Neuronal stem cell (in vitro differentiated cells): ENCODE measurements around the gene RANGRF.
A peak's percentile ranks its signal among the peaks of the same experiment; 100 is the strongest.

Source experiments
- DNase-seq: peaks from one replicate; pipeline ENCODE4 v3.0.0-alpha.2; 2013; ENCODE audit warnings: low spot score
- H2AFZ ChIP-seq: one replicate; pipeline ENCODE4 v1.6.1; 2013; ENCODE audit warnings: mild to moderate bottlenecking, low read length, inconsistent platforms
- H2AK5ac ChIP-seq: 2 replicates; pipeline ENCODE4 v1.6.1; 2013; ENCODE audit warnings: low read depth, mild to moderate bottlenecking, inconsistent platforms, low read length, moderate library complexity, mixed read lengths
- H2BK120ac ChIP-seq: 2 replicates; pipeline ENCODE4 v1.6.1; 2013; ENCODE audit warnings: low read depth, mild to moderate bottlenecking, inconsistent platforms, low read length, moderate library complexity, mixed read lengths
- H2BK12ac ChIP-seq: one replicate; pipeline ENCODE4 v1.6.1; 2013; ENCODE audit warnings: low read length, inconsistent platforms
- H2BK15ac ChIP-seq: 2 replicates; pipeline ENCODE4 v1.6.1; 2013; ENCODE audit warnings: mild to moderate bottlenecking, low read length, inconsistent platforms, mixed read lengths
- H2BK5ac ChIP-seq: one replicate; pipeline ENCODE4 v1.6.1; 2013; ENCODE audit warnings: inconsistent platforms, mild to moderate bottlenecking, low read length, moderate library complexity
- H3K14ac ChIP-seq: one replicate; pipeline ENCODE4 v1.6.1; 2013; ENCODE audit warnings: low read length, inconsistent platforms
- H3K18ac ChIP-seq: 2 replicates; pipeline ENCODE4 v1.6.1; 2013; ENCODE audit warnings: low read length, inconsistent platforms
- H3K23ac ChIP-seq: 2 replicates; pipeline ENCODE4 v1.6.1; 2013; ENCODE audit warnings: low read depth, mild to moderate bottlenecking, mixed read lengths, low read length, inconsistent platforms; ENCODE audit not compliant: poor library complexity
- H3K27ac ChIP-seq: replicated peaks from 3 replicates; pipeline ENCODE4 v1.5.1; 2013; ENCODE audit warnings: low read length, inconsistent platforms
- H3K27me3 ChIP-seq, 3 experiments: 2 replicates each; pipeline ENCODE4 v1.6.1; 2013; ENCODE audit warnings: low read length in 3 of 3, mild to moderate bottlenecking in 2 of 3, inconsistent platforms in 1 of 3, low read depth in 1 of 3, mixed read lengths in 1 of 3, moderate library complexity in 1 of 3; ENCODE audit not compliant: control insufficient read depth in 3 of 3, insufficient read depth in 3 of 3
- H3K36me3 ChIP-seq, 2 donors: replicated peaks in 1 of 2; 2 replicates each; pipeline ENCODE4 v1.6.1; 2013; ENCODE audit warnings: low read length in 2 of 2; ENCODE audit not compliant: control insufficient read depth in 2 of 2, insufficient read depth in 2 of 2
- H3K4ac ChIP-seq: 2 replicates; pipeline ENCODE4 v1.6.1; 2013; ENCODE audit warnings: inconsistent platforms, mild to moderate bottlenecking, low read length, moderate library complexity
- H3K4me1 ChIP-seq, 2 donors: 1 replicate in 1 of 2; 2 replicates in 1 of 2; pipeline ENCODE4 v1.6.1; 2013; ENCODE audit warnings: low read length in 2 of 2, low read depth in 1 of 2; ENCODE audit not compliant: control insufficient read depth in 2 of 2, insufficient read depth in 1 of 2
- H3K4me2 ChIP-seq: one replicate; pipeline ENCODE4 v1.6.1; 2013; ENCODE audit warnings: mild to moderate bottlenecking, low read length, inconsistent platforms; ENCODE audit not compliant: insufficient read depth, poor library complexity, severe bottlenecking
- H3K4me3 ChIP-seq, 2 donors: 2 replicates each; pipeline ENCODE4 v1.5.1; 2013; ENCODE audit warnings: low read length in 2 of 2, mild to moderate bottlenecking in 2 of 2, inconsistent platforms in 1 of 2, moderate library complexity in 1 of 2
- H3K79me1 ChIP-seq: one replicate; pipeline ENCODE4 v1.6.1; 2013; ENCODE audit warnings: low read depth, mild to moderate bottlenecking, inconsistent platforms, low read length, moderate library complexity
- H3K9ac ChIP-seq: one replicate; pipeline ENCODE4 v1.6.1; 2013; ENCODE audit warnings: mild to moderate bottlenecking, low read depth, low read length, inconsistent platforms; ENCODE audit not compliant: poor library complexity
- H3K9me3 ChIP-seq, 2 donors: replicated peaks in 1 of 2; 2 replicates each; pipeline versions ENCODE3 to v1.6.1; 2013; ENCODE audit warnings: low read length in 2 of 2, mild to moderate bottlenecking in 2 of 2, inconsistent platforms in 1 of 2, low read depth in 1 of 2, mixed read lengths in 1 of 2, moderate library complexity in 1 of 2; ENCODE audit not compliant: control insufficient read depth in 2 of 2, insufficient read depth in 1 of 2
- H4K8ac ChIP-seq: one replicate; pipeline ENCODE4 v1.6.1; 2013; ENCODE audit warnings: low read depth, mild to moderate bottlenecking, inconsistent platforms, low read length, moderate library complexity
- H4K91ac ChIP-seq: one replicate; pipeline ENCODE4 v1.6.1; 2013; ENCODE audit warnings: low read length, low read depth, mild to moderate bottlenecking, inconsistent platforms; ENCODE audit not compliant: poor library complexity
- WGBS, 2 donors: extraction: QIAGEN DNeasy Blood & Tissue Kit; methylation state at CpG; one replicate each; pipeline ENCODE4 v1.1.7; 2013; ENCODE audit warnings: missing lambda C conversion rate in 2 of 2, mixed read lengths in 1 of 2; ENCODE audit not compliant: insufficient read length in 2 of 2, insufficient replicate concordance in 1 of 2; ENCODE audit errors: extremely low coverage in 2 of 2; 5-methylcytosine and 5-hydroxymethylcytosine counted together

The RANGRF gene

GRCh38 chr17:8292639-8293395 is 4.3 kb downstream of the RANGRF start:
- DNase-seq, result no peak

GRCh38 chr17:8294361-8294760 is 5.9 kb downstream of the RANGRF start:
- DNase-seq, result no peak
- Histone ChIP-seq H2BK12ac (no peak overlapping the region), H2BK120ac (no peak overlapping the region), H3K36me3 (peaks cover 1 to 4% of the 10 kb centered on the region in 2 donors), H3K4me1 (peaks cover 6 to 8% of the 10 kb centered on the region in 2 donors), H3K4me2 (no peak overlapping the region), H3K23ac (no peak overlapping the region), H3K27me3 (no peaks in the 10 kb centered on the region), H3K27ac (no peak overlapping the region), H2BK15ac (no peak overlapping the region), H3K18ac (no peak overlapping the region), H3K4ac (no peak overlapping the region), H2BK5ac (no peak overlapping the region), H3K4me3 (peak overlapping the region in 1 of 2 donors; percentile 68), H3K9me3 (no peaks in the 10 kb centered on the region), H4K91ac (no peak overlapping the region), H3K14ac (no peak overlapping the region), H3K79me1 (no peaks in the 10 kb centered on the region), H2AFZ (peak overlapping the region; percentile 97), H4K8ac (no peak overlapping the region), H2AK5ac (peak overlapping the region; percentile 68), H3K9ac (no peak overlapping the region)
- WGBS, 2 donors, result no CpG with 5 or more reads among the region's 9 CpGs

More at GRCh38 chr17:8292639-8293395, 4.3 kb downstream of the RANGRF start:
- Histone ChIP-seq H2BK5ac (no peak overlapping the region), H3K27ac (no peak overlapping the region), H2BK15ac (no peak overlapping the region), H3K9ac (no peak overlapping the region), H2AFZ (no peak overlapping the region), H3K14ac (no peak overlapping the region), H3K4me1 (peaks cover 11 to 15% of the 10 kb centered on the region in 2 donors), H3K18ac (no peak overlapping the region), H3K79me1 (peaks cover 4% of the 10 kb centered on the region), H4K91ac (no peak overlapping the region), H2AK5ac (no peak overlapping the region), H3K4ac (no peak overlapping the region), H3K9me3 (no peaks in the 10 kb centered on the region), H3K27me3 (no peaks in the 10 kb centered on the region), H3K4me2 (no peak overlapping the region), H4K8ac (no peak overlapping the region), H3K4me3 (no peak overlapping the region), H2BK12ac (no peak overlapping the region), H3K23ac (no peak overlapping the region), H3K36me3 (peaks cover 1 to 4% of the 10 kb centered on the region in 2 donors), H2BK120ac (no peak overlapping the region)
- no CpG with 5 or more reads among the region's 5 CpGs for WGBS, 2 donors

- no peak for DNase-seq
- H3K27ac ChIP-seq, result peak overlapping the region; percentile 53
Observed at GRCh38 chr17:8294814-8295316, 6.4 kb downstream of the RANGRF start.

GRCh38 chr17:8300226-8300625 is 11.8 kb downstream of the RANGRF start:
- H2AFZ ChIP-seq, result peak overlapping the region; percentile 60
- no peak overlapping the region for H3K4ac ChIP-seq
- H3K4me1 ChIP-seq, result no peaks in the 10 kb centered on the region
- H3K9me3 ChIP-seq, result no peaks in the 10 kb centered on the region
- no peak overlapping the region for H3K4me3 ChIP-seq
- H3K27me3 ChIP-seq, result no peaks in the 10 kb centered on the region
- no peak for DNase-seq
- H3K27ac ChIP-seq, result no peak overlapping the region
- no peak overlapping the region for H2BK15ac ChIP-seq
- no peaks in the 10 kb centered on the region for H3K79me1 ChIP-seq
- H2BK5ac ChIP-seq, result no peak overlapping the region
- no peak overlapping the region for H2AK5ac ChIP-seq
- H3K4me2 ChIP-seq, result no peak overlapping the region
- H4K8ac ChIP-seq, result no peak overlapping the region
- H4K91ac ChIP-seq, result no peak overlapping the region
- H2BK12ac ChIP-seq, result no peak overlapping the region
- no peak overlapping the region for H3K18ac ChIP-seq
- no peaks in the 10 kb centered on the region for H3K36me3 ChIP-seq
- H3K9ac ChIP-seq, result no peak overlapping the region
- H3K23ac ChIP-seq, result no peak overlapping the region
- H2BK120ac ChIP-seq, result no peak overlapping the region
- WGBS, 2 donors, result no CpG with 5 or more reads among the region's 3 CpGs
- H3K14ac ChIP-seq, result no peak overlapping the region

More at GRCh38 chr17:8294814-8295316, 6.4 kb downstream of the RANGRF start:
- no CpG with 5 or more reads among the region's 15 CpGs for WGBS, 2 donors
- Histone ChIP-seq H3K4me3 (peak overlapping the region; percentile 0 to 68), H2BK5ac (no peak overlapping the region), H3K36me3 (peaks cover 0 to 1% of the 10 kb centered on the region in 2 donors), H3K9ac (no peak overlapping the region), H2BK120ac (no peak overlapping the region), H3K9me3 (no peaks in the 10 kb centered on the region), H3K14ac (no peak overlapping the region), H4K8ac (no peak overlapping the region), H3K18ac (peak overlapping the region; percentile 48), H3K79me1 (no peaks in the 10 kb centered on the region), H4K91ac (no peak overlapping the region), H2BK12ac (no peak overlapping the region), H3K4me1 (peaks cover 4 to 8% of the 10 kb centered on the region in 2 donors), H2AFZ (peak overlapping the region; percentile 97), H3K4me2 (peak overlapping the region; percentile 57), H3K4ac (no peak overlapping the region), H3K27me3 (no peaks in the 10 kb centered on the region), H3K23ac (no peak overlapping the region), H2AK5ac (no peak overlapping the region), H2BK15ac (no peak overlapping the region)
